Mesodermal cell (in vitro differentiated cells): ENCODE measurements around the gene GPR18.

ENCODE experiments used
- H3K27ac ChIP-seq: 2 replicates; pipeline ENCODE4 v1.7.0; 2013; ENCODE audit warnings: mild to moderate bottlenecking, low read depth, low read length, moderate library complexity; ENCODE audit not compliant: severe bottlenecking
- H3K36me3 ChIP-seq: 2 replicates; pipeline ENCODE4 v1.7.1; 2013; ENCODE audit warnings: mild to moderate bottlenecking, low read length, moderate library complexity; ENCODE audit not compliant: control insufficient read depth, insufficient read depth
- H3K4me1 ChIP-seq: one replicate; pipeline ENCODE4 v1.7.1; 2013; ENCODE audit warnings: mild to moderate bottlenecking, low read length; ENCODE audit not compliant: insufficient read depth, control insufficient read depth, poor library complexity, severe bottlenecking
- H3K4me3 ChIP-seq: 2 replicates; pipeline ENCODE4 v1.7.0; 2013; ENCODE audit warnings: low read length, control low read depth, mild to moderate bottlenecking; ENCODE audit not compliant: insufficient read depth, poor library complexity, severe bottlenecking; ENCODE audit errors: extremely low read depth
- H3K9me3 ChIP-seq: 2 replicates; pipeline ENCODE4 v1.7.1; 2013; ENCODE audit warnings: mild to moderate bottlenecking, low read length, moderate library complexity; ENCODE audit not compliant: control insufficient read depth
- whole genome bisulfite sequencing, 2 experiments: methylation state at CpG; one replicate each; pipeline ENCODE4 v1.1.5; 2013; ENCODE audit warnings: missing lambda C conversion rate in 2 of 2; ENCODE audit not compliant: insufficient coverage in 2 of 2; 5-methylcytosine and 5-hydroxymethylcytosine counted together

GPR18 gene

DNA sequence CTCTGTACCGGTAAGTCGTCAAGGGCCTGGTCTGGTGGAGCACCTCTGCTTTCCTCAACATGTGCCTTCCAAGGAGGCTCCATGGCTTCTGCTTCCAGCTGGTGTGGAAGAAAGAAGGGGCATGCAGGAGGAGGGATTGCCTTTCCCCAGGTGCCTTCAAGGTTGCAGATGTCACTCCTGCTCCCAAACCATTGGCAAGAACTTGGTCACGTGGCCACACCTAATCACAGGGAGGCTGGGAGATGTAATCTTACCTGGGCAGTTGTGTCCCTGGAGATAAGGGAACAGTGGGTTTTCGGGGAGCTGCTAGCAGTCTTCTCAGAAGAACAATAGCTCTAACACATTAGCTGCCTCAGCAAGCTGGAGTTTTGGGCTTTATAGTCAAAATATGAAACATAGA lies 9.7 kb upstream of the GPR18 start:
- WGBS, 2 experiments: 88 to 93% methylated on average over 2 to 3 of the region's 4 CpGs

DNA sequence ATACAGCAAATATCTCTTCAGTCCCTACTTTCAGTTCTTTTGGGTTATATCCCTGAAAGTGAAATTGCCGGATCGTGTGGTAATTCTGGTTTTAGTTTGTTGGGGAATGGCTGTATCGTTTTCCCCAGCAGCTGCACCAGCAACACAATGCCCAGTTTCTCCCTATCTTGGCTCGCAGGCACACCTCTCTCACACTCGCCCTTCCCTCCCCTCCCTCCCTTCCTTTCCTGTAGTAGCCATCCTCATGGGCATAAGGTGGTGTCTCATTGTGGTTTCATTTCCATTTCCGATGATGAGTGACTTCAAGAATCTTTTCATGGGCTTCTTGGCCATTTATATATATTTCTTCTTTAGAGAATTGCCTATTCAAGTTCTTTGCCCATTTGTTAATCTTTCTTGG lies 8.6 kb upstream of the GPR18 start:
- Histone ChIP-seq H3K4me1 (no peaks in the 10 kb centered on the region), H3K4me3 (no peak overlapping the region), H3K27ac (no peak overlapping the region), H3K36me3 (peaks cover 21% of the 10 kb centered on the region), H3K9me3 (no peaks in the 10 kb centered on the region)
- WGBS, 2 experiments: 86 to 100% methylated on average over 1 to 2 of the region's 6 CpGs

More for the DNA sequence above, 9.7 kb upstream of the GPR18 start:
- Histone ChIP-seq H3K36me3 (peaks cover 30% of the 10 kb centered on the region), H3K4me1 (no peaks in the 10 kb centered on the region), H3K4me3 (no peak overlapping the region), H3K27ac (no peak overlapping the region), H3K9me3 (peaks cover 4% of the 10 kb centered on the region)

DNA sequence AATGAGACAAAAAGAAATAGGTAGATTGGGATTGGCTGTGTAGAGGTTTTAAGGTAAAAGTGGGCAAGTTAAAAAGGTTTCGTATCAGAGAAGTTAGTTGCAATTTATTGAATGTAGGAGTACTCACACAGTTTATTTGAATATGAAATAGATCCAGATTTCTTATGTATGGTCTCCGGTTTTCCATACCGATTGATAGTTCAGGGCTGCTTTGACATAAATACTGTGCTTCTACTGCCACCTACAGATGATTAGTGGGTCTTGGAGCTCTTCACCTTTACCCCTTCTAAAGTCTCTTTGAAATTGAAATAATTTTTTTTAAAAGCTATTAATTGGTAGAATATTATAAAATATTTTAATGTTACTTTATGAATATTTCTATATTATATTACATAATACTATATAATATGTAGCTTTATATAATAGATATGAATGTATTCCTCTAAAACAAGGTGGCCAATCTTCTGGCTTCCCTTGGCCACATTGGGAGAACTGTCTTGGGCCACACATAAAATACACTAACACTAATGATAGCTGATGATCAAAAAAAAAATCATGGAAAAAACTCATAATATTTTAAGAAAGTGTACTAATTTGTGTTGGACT lies 7.7 kb upstream of the GPR18 start:
- Histone ChIP-seq H3K9me3 (no peaks in the 10 kb centered on the region), H3K4me3 (no peak overlapping the region), H3K36me3 (peaks cover 18% of the 10 kb centered on the region), H3K4me1 (no peaks in the 10 kb centered on the region), H3K27ac (no peak overlapping the region)
- WGBS, 2 experiments: 42 to 44% methylated on average over 1 to 2 of the region's 3 CpGs

DNA sequence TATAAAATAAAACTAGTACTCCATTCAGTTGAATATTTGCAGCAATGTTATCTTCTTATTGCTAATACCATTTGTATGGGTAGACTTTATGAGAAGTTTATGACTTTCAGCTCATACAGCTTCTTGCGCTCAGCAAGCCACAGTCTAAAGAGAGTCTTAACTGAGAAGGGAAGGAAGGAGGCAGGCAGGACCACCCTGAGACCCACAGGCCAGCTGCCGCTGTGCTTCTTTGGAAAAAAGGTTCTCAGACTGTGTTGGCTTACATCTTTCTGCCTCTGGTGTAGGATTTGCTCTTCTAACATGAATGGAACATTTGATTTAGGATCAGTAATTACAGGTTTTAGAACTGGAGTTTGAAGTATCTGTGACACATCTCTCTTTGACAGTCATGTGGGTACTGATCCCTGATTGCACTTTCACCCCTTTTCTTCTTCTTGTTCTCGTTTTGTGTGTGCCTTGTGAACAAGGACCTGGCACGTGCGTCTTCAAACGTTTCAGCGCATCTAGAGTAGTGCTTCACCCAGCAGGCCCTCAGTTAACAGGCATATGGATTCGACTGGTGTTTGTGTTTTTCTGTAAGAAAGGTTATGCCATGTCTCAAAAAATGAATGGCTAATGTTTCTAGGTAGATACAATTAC lies 7.1 kb upstream of the GPR18 start:
- H3K9me3 ChIP-seq: no peaks in the 10 kb centered on the region
- 88 to 95% methylated on average over 4 to 5 of the region's 8 CpGs for WGBS, 2 experiments
- no peak overlapping the region for H3K27ac ChIP-seq
- no peaks in the 10 kb centered on the region for H3K4me1 ChIP-seq
- H3K4me3 ChIP-seq: no peak overlapping the region
- peaks cover 18% of the 10 kb centered on the region for H3K36me3 ChIP-seq

DNA sequence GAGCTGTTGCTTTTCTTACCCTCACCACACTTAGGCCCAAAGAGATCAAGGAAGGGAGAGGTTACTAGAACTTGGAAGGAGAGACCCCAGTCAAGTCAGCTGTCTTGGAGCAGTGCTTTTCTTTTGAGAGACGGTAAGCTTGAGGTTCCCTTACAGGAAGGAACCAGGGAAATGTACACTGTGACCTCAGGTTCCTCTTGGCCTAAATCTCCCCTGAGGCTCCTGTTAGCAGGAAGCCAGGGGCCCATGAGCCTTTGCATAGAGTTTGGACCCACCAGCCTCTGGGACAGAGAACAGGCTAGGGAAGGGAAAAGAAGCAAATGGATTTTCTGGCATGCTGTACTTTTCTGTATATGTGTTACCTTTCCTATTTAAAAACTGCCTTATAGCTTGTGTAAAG lies 5.9 kb upstream of the GPR18 start:
- peaks cover 18% of the 10 kb centered on the region for H3K36me3 ChIP-seq
- WGBS, 2 experiments: 78% methylated on average over 1 of the region's 1 CpG; no CpG with 5 or more reads in 1 of the 2 experiments
- no peak overlapping the region for H3K27ac ChIP-seq
- no peak overlapping the region for H3K4me3 ChIP-seq
- no peaks in the 10 kb centered on the region for H3K9me3 ChIP-seq
- no peaks in the 10 kb centered on the region for H3K4me1 ChIP-seq

DNA sequence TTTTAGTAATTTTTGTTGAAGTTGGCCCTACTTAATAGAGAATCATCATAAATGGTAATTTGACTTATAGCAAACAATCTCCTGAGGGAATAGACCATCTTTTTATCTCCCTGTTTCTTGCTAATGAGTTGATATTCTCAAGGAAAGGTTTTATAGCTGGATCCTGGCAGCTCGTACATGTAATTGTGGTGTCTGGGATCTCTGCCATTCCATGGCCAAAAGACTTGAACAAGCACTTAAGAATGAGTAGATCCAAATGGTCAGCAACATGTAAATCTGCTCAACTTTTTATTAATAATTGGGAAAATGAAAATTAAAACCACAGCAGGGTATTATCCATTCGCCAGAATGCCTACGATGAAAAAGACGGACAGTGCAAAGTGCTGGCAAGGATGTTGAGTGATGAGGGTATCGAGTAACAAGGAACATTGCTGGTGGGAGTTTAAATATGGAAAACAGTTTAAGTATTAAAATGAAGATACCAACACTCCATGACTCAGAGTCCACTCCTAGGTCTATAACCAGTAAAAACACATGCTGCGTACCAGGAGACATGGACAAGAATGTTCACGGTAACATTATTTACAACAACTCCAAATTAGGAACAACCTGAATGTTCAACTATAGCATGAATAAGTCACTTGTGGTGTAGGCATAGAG lies 5.1 kb upstream of the GPR18 start:
- Histone ChIP-seq H3K27ac (no peak overlapping the region), H3K4me3 (no peak overlapping the region), H3K9me3 (no peaks in the 10 kb centered on the region), H3K4me1 (no peaks in the 10 kb centered on the region), H3K36me3 (peaks cover 18% of the 10 kb centered on the region)
- 92 to 95% methylated on average over 4 of the region's 7 CpGs for WGBS, 2 experiments

DNA sequence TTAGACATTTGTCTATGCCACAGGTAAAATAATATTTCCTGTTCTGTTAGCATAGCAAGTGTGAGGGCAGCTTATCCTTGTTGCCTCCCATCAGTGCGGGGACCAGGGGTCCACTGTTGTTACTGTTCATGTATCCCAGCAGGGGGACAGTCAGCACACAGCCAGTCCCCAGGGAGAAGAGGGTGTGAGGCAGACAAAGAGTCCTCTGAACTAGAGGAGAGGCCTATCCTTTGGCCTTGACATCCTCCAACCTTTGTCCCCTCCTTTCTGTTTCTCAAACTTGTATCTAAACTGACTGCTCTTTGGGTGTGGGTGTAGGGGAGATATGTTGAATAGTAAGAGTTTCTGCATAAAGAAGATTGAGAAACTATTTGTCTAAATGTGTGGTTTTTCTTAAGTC lies 2.9 kb upstream of the GPR18 start:
- H3K27ac ChIP-seq: no peak overlapping the region
- H3K9me3 ChIP-seq: no peaks in the 10 kb centered on the region
- 75 to 100% methylated on average over 1 of the region's 1 CpG for WGBS, 2 experiments
- H3K4me1 ChIP-seq: no peaks in the 10 kb centered on the region
- H3K4me3 ChIP-seq: no peak overlapping the region
- H3K36me3 ChIP-seq: peaks cover 13% of the 10 kb centered on the region

DNA sequence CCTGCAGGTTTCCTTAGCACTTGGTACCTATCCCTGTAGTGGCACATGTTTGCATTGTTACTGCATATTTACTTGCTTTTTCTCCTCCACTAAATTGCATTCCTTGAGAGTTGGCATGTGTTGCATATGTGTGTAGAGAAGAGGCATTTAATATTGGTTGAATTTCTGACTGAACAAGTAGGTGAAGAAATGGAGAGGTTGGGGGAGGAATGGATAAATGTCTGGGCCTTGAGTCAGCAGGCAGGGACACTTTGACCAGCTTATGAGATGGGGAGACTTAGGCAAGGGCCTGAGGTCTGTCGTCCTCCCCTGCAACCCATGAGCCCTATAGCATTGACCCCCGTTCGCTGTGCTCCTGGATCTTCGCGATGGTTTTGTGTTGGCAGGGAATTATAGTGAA lies 2.0 kb upstream of the GPR18 start:
- 100% methylated on average over 1 of the region's 5 CpGs; no CpG with 5 or more reads in 1 of the 2 experiments for WGBS, 2 experiments
- Histone ChIP-seq H3K4me1 (no peaks in the 10 kb centered on the region), H3K36me3 (peaks cover 14% of the 10 kb centered on the region), H3K9me3 (no peaks in the 10 kb centered on the region), H3K4me3 (no peak overlapping the region), H3K27ac (no peak overlapping the region)

DNA sequence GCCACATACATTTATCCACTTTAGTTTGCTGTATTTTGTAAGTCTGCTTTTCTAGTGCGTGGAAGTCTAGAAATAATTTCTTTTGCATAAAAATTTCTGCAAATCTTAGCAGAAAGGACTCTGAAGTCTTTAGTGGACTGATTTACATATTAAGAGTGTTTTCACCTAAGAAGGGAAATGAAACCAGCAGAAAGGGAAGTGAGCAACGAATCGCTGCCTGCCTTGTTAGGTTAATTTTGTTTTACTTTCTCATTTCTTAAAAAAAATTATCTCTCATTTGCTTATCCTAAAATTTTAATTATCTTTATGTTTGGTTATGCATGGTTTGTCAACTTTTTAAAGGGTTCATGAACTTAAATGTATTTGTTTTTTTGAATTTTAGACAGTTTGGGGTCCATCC lies 767 bp upstream of the GPR18 start:
- no peak overlapping the region for H3K27ac ChIP-seq
- no peaks in the 10 kb centered on the region for H3K4me1 ChIP-seq
- H3K9me3 ChIP-seq: no peaks in the 10 kb centered on the region
- 100% methylated on average over 1 of the region's 3 CpGs; no CpG with 5 or more reads in 1 of the 2 experiments for WGBS, 2 experiments
- peaks cover 12% of the 10 kb centered on the region for H3K36me3 ChIP-seq
- no peak overlapping the region for H3K4me3 ChIP-seq

DNA sequence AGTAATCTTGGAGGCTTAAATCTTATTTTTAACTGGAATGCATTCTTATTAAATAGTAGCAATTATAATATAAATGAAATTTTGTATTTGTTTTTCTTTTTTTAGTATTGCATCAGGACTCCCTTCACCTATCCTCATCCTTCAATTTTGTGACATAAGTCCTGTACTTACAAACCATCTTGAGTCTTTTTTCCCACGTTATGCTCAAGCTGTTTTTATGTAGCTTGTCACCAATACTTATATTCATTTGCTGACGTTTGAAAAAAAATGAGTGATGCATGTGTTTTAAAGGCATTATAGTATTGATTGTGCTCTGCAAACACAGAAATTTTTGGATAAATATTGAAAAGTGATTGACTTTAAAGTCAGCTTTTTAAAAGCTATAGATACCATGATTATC lies 888 bp downstream of the GPR18 start:
- Histone ChIP-seq H3K4me1 (no peaks in the 10 kb centered on the region), H3K9me3 (no peaks in the 10 kb centered on the region), H3K4me3 (no peak overlapping the region), H3K36me3 (peaks cover 14% of the 10 kb centered on the region), H3K27ac (no peak overlapping the region)
- WGBS, 2 experiments: no CpG with 5 or more reads among the region's 2 CpGs

DNA sequence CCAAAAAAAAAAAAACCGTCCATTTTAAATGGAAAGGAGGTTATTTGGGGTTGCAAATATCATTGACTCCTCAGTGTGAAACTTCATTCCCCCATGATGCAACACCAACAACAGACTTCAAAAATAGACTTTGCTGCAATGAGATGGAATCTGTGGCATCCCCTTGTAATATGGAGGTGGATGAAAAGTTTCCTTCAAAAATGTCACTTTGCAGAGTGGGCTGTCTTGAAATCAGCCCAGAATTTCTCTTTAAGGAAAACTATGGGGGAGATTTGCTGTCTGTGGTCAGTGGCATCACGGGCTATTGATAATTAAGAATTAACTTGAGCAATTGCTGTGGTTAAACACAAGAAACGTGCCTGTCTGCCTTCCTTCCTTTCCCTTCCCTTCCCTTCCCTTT lies 1.5 kb downstream of the GPR18 start:
- no peak overlapping the region for H3K4me3 ChIP-seq
- no CpG with 5 or more reads among the region's 3 CpGs for WGBS, 2 experiments
- peaks cover 18% of the 10 kb centered on the region for H3K36me3 ChIP-seq
- H3K27ac ChIP-seq: no peak overlapping the region
- H3K4me1 ChIP-seq: no peaks in the 10 kb centered on the region
- no peaks in the 10 kb centered on the region for H3K9me3 ChIP-seq
